D341Med (cell line): ENCODE data around the gene DTX2.
"Not testable (repeated sequence)": the region's sequence is repeated elsewhere in the genome, so short reads cannot be mapped to it uniquely, and the experiment has no call there.

Experiments used
- DNase-seq: peaks from one replicate; pipeline ENCODE4 v3.0.0; 2012; ENCODE audit warnings: low spot score

Gene DTX2

GRCh38 chr7:76512941-76513816 lies 51.7 kb downstream of the DTX2 start:
- peak; percentile 35 for DNase-seq

GRCh38 chr7:76513817-76514799 lies 52.6 kb downstream of the DTX2 start:
- DNase-seq = peak; percentile 36

GRCh38 chr7:76514926-76515771 lies 53.6 kb downstream of the DTX2 start:
- DNase-seq = peak; percentile 24

GRCh38 chr7:76515999-76516443 lies 54.5 kb downstream of the DTX2 start:
- DNase-seq = peak; percentile 84

- not testable (repeated sequence) for DNase-seq
Observed at GRCh38 chr7:76516932-76517331, 55.4 kb downstream of the DTX2 start.

GRCh38 chr7:76526183-76526582 lies 64.7 kb downstream of the DTX2 start:
- not testable (repeated sequence) for DNase-seq

- DNase-seq = not testable (repeated sequence)
Observed at GRCh38 chr7:76531643-76532042, 70.1 kb downstream of the DTX2 start.

- DNase-seq = not testable (repeated sequence)
Observed at GRCh38 chr7:76543197-76543596, 81.7 kb downstream of the DTX2 start, which contains the start of gene SPDYE16. Gene SPDYE16, minus strand, starts transcription at chr7:76543297. Its CDS starts 1,838 bp downstream, at chr7:76541459.

GRCh38 chr7:76549025-76549854 lies 87.7 kb downstream of the DTX2 start:
- peak; percentile 86 for DNase-seq

- DNase-seq = not testable (repeated sequence)
Observed at GRCh38 chr7:76549855-76550248, 88.3 kb downstream of the DTX2 start.

GRCh38 chr7:76551992-76552391 lies 90.5 kb downstream of the DTX2 start:
- DNase-seq = not testable (repeated sequence)
